HL-60/S4 (cell line): ENCODE data around the gene RMC1.
"Not testable (repeated sequence)": the region's sequence is repeated elsewhere in the genome, so short reads cannot be mapped to it uniquely, and the experiment has no call there.

Experiments used
- in situ Hi-C: fragments of 300-500 bp; cut with MboI; formaldehyde crosslinking; loops from 2 replicates; pipeline ENCODE4 v1.14.3; 2022; ENCODE audit warnings: low sequenced_read_pairs

RMC1 gene

GRCh38 chr18:23503038-23503962, at the start of gene RMC1:
RMC1 (plus strand) TSS chr18:23503511; CDS start chr18:23503619, 108 bp downstream.
- in situ Hi-C loops, result loop anchor here (25.0 kb wide), 2 partner anchors 309 to 609 kb away; no protein-coding TSS in a partner anchor

GRCh38 chr18:23453680-23454058, 49.6 kb upstream of the RMC1 start:
- in situ Hi-C loops, result no loop called here

- in situ Hi-C loops, result no loop called here
Measured at GRCh38 chr18:23456835-23457234, 46.5 kb upstream of the RMC1 start.

- in situ Hi-C loops, result no loop called here
Measured at GRCh38 chr18:23458830-23459529, 44.3 kb upstream of the RMC1 start.

- in situ Hi-C loops, result no loop called here
Measured at GRCh38 chr18:23459530-23459921, 43.8 kb upstream of the RMC1 start.

- in situ Hi-C loops, result no loop called here
Measured at GRCh38 chr18:23460285-23461273, 42.7 kb upstream of the RMC1 start.

GRCh38 chr18:23462876-23463275, 40.4 kb upstream of the RMC1 start:
- in situ Hi-C loops, result no loop called here

- in situ Hi-C loops, result no loop called here
Measured at GRCh38 chr18:23468753-23469459, 34.4 kb upstream of the RMC1 start.

GRCh38 chr18:23470620-23471387, 32.5 kb upstream of the RMC1 start:
- in situ Hi-C loops, result no loop called here

GRCh38 chr18:23471486-23471885, 31.8 kb upstream of the RMC1 start:
- in situ Hi-C loops, result no loop called here

- in situ Hi-C loops, result no loop called here
Measured at GRCh38 chr18:23479829-23480505, 23.3 kb upstream of the RMC1 start.

- in situ Hi-C loops, result no loop called here
Measured at GRCh38 chr18:23484561-23485182, 18.6 kb upstream of the RMC1 start.

- in situ Hi-C loops, result no loop called here
Measured at GRCh38 chr18:23485386-23485785, 17.9 kb upstream of the RMC1 start.

- in situ Hi-C loops, result no loop called here
Measured at GRCh38 chr18:23487738-23488570, 15.4 kb upstream of the RMC1 start.

GRCh38 chr18:23489586-23489985, 13.7 kb upstream of the RMC1 start:
- in situ Hi-C loops, result not testable (repeated sequence)

GRCh38 chr18:23493654-23494053, 9.7 kb upstream of the RMC1 start:
- in situ Hi-C loops, result no loop called here

GRCh38 chr18:23494992-23495391, 8.3 kb upstream of the RMC1 start:
- in situ Hi-C loops, result no loop called here
